Measurements from ENCODE around the gene PCSK5.

DNA sequence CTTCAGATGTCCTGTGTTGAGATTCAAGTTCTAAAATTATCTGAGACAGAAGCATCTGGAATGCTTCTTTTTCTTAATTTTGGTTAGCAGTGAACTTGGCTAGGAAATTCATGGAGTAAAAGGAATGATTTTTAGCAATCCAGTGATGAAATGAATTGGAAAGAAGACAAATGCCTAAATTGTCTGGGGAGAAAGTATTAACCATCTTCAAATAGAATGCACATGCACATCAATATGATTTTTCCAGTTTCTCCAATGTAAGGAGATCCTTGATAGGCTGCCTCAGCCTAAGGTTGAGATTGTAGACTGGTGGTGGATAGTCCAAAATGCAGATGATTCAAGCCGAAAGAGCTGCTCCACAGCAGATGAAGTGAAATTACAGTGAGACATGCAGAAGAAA lies 106.7 kb downstream of the PCSK5 start:
- no peak for TF ChIP-seq EGR1 (IDR thresholded peaks at IDR 0.05)
- TF ChIP-seq EP300 (IDR thresholded peaks at IDR 0.05; ENCODE audit: borderline replicate concordance): no peak
- TF ChIP-seq YY1 (IDR thresholded peaks at IDR 0.05; ENCODE audit: low read depth): no peak
- TF ChIP-seq CEBPB (IDR thresholded peaks at IDR 0.05): no peak
- TF ChIP-seq, protein P1, sequence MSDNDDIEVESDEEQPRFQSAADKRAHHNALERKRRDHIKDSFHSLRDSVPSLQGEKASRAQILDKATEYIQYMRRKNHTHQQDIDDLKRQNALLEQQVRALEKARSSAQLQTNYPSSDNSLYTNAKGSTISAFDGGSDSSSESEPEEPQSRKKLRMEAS (IDR thresholded peaks at IDR 0.05): no peak
- no peak for TF ChIP-seq CREB1 (IDR thresholded peaks at IDR 0.05; ENCODE audit: low read depth)
- TF ChIP-seq, protein P2, sequence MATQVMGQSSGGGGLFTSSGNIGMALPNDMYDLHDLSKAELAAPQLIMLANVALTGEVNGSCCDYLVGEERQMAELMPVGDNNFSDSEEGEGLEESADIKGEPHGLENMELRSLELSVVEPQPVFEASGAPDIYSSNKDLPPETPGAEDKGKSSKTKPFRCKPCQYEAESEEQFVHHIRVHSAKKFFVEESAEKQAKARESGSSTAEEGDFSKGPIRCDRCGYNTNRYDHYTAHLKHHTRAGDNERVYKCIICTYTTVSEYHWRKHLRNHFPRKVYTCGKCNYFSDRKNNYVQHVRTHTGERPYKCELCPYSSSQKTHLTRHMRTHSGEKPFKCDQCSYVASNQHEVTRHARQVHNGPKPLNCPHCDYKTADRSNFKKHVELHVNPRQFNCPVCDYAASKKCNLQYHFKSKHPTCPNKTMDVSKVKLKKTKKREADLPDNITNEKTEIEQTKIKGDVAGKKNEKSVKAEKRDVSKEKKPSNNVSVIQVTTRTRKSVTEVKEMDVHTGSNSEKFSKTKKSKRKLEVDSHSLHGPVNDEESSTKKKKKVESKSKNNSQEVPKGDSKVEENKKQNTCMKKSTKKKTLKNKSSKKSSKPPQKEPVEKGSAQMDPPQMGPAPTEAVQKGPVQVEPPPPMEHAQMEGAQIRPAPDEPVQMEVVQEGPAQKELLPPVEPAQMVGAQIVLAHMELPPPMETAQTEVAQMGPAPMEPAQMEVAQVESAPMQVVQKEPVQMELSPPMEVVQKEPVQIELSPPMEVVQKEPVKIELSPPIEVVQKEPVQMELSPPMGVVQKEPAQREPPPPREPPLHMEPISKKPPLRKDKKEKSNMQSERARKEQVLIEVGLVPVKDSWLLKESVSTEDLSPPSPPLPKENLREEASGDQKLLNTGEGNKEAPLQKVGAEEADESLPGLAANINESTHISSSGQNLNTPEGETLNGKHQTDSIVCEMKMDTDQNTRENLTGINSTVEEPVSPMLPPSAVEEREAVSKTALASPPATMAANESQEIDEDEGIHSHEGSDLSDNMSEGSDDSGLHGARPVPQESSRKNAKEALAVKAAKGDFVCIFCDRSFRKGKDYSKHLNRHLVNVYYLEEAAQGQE (IDR thresholded peaks at IDR 0.05; ENCODE audit: low read depth): no peak
- TF ChIP-seq RAD21 (IDR thresholded peaks at IDR 0.05; ENCODE audit: low read depth): no peak
- TF ChIP-seq FOXM1 (IDR thresholded peaks at IDR 0.05; ENCODE audit: borderline replicate concordance, low read depth): no peak
- no peak for TF ChIP-seq TCF12 (IDR thresholded peaks at IDR 0.05; ENCODE audit: low read depth)
- TF ChIP-seq NFIC (IDR thresholded peaks at IDR 0.05): no peak
- no peak for TF ChIP-seq TAF1 (IDR thresholded peaks at IDR 0.05; ENCODE audit: low read depth)
- TF ChIP-seq ZBTB7A (IDR thresholded peaks at IDR 0.05; ENCODE audit: low read depth): no peak
- no peak for TF ChIP-seq TEAD4 (IDR thresholded peaks at IDR 0.05)

Data from Ishikawa (cell line).